ENCODE data around the gene SCAMP2.

DNA sequence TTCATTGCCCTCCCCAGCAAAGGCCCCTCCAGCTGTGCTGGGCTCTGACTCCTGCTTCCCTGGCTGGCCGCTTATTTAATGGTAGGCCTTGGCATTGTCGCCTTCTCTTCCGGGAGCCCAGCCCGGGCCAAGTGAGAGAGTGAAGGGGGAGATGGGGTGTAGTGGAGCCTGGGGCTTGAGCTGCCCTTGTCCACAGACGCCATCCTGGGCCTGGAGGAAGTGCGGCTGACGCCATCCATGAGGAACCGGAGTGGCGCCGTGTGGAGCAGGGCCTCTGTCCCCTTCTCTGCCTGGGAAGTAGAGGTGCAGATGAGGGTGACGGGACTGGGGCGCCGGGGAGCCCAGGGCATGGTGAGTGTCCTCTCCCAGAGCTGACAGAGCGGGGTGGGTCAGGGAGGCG, 57.2 kb downstream of the SCAMP2 start:
- TF ChIP-seq, protein P1, sequence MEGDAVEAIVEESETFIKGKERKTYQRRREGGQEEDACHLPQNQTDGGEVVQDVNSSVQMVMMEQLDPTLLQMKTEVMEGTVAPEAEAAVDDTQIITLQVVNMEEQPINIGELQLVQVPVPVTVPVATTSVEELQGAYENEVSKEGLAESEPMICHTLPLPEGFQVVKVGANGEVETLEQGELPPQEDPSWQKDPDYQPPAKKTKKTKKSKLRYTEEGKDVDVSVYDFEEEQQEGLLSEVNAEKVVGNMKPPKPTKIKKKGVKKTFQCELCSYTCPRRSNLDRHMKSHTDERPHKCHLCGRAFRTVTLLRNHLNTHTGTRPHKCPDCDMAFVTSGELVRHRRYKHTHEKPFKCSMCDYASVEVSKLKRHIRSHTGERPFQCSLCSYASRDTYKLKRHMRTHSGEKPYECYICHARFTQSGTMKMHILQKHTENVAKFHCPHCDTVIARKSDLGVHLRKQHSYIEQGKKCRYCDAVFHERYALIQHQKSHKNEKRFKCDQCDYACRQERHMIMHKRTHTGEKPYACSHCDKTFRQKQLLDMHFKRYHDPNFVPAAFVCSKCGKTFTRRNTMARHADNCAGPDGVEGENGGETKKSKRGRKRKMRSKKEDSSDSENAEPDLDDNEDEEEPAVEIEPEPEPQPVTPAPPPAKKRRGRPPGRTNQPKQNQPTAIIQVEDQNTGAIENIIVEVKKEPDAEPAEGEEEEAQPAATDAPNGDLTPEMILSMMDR (IDR thresholded peaks at IDR 0.05; ENCODE audit: low read depth, low read length) = no peak
- TF ChIP-seq MYC (IDR thresholded peaks at IDR 0.05; ENCODE audit: low read depth, low read length) (no peak), POLR2A (IDR thresholded peaks at IDR 0.05; ENCODE audit: extremely low read depth, insufficient read length) (no peak)
